HG03521 (cell line): Measurements from ENCODE around the gene TK2.
"Not testable (repeated sequence)": the region's sequence is repeated elsewhere in the genome, so short reads cannot be mapped to it uniquely, and the experiment has no call there.

Experiments used
- ATAC-seq: cut with Tn5 transposase; IDR thresholded peaks from one replicate; pipeline ENCODE4 v1.9.1; 2021; ENCODE audit warnings: mild to moderate bottlenecking, moderate library complexity; ENCODE audit not compliant: unreplicated experiment

Gene TK2

DNA sequence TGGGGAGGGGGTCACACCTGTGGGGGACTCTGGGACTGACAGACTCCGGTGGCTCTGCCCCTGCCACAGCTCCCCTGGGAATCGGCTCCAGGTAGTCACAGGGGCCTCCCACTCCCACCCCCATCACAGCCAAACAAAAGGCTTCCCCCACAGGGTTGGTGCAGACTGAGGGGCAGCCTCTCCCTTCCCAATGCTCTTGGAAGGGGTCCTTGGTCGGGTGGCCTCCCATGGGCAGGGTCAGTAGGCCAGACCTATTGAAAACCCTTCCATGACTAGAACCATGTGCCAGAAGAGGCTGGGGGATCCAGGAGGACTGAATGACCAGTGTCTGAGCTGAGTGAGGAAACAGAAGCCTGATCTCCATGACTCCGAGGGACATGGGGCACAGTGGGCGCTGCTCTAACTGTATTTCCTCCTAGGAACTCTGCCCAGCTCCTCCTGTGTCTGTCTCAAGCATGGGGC lies 28.6 kb downstream of the TK2 start:
- ATAC-seq: no peak

DNA sequence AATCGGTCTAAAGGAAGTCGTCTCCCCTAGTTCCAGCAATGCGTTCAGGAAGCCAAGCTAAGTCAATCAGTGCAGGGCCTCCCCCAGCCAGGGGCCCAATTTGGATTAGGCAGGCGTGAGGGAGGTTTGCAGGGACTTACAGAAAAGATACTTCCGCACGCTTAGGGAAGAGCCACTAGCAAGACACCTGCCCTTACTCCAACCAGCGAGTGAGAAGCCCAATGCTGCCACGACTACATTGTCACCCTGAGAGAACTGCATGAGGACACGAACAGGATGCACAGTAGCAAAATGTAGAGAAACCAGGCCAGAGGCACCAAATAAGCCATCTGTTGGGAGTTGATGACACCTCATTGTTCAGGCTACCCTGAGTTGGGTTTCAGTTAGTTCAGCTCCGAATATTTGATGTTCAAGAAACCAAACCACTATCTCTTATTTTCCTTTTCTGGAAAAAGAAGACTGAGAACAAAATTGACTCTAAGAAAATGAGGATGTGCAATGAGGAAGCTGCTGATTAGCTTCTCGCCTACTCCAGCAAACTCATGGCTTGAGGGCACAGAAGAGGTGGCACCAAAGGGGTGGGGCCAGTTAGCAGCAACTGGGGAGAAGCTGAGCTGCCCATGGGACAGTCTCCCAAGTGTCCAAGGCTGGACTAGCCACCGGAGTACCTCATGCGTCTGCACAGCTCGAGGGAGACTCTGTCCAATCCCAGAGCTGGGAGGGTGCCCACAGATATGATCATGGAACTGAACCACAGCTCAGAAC lies 29.3 kb downstream of the TK2 start:
- ATAC-seq: no peak

DNA sequence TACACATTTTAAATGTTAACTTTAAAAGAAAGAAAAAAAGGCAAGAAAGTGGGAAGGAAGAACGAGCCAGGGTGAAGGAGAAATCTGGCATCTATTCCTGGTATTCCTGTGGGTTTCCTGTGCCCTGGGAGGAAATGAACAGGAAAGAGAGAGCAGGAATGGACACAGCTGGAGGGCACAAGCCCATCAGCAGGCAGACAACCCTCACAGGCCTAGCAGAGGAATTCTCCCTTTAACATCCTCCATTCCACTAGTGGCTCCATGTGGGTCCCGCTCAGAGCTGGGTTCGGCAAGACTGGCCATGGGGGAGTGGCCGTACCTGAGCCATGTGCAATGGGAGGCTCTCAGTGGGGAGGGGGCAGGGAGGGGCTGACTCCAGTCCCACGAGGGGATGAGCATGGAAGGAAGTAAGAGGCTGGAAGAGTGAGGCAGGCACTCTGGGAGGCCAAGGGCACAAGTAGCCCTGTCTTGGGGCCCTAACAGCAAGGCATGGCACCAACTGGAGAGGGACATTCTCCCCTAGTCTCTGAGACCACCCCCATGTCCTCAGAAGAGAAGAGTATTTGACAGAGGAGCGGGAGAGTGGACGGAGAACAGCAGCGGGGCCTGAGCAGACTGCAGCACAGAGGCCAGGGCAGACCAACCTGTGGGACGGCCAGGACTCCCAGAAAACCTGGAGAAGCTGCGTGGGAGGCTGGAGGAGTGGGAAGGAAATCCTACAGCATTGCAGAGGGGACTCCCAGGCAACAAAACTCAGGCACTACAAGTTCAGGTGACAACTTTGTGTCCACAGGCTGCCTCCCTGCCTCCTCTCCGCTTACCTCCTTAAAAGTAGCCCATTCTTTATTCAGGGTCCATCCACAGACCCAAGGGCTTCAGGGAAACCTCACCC lies 30.2 kb downstream of the TK2 start:
- ATAC-seq: no peak

DNA sequence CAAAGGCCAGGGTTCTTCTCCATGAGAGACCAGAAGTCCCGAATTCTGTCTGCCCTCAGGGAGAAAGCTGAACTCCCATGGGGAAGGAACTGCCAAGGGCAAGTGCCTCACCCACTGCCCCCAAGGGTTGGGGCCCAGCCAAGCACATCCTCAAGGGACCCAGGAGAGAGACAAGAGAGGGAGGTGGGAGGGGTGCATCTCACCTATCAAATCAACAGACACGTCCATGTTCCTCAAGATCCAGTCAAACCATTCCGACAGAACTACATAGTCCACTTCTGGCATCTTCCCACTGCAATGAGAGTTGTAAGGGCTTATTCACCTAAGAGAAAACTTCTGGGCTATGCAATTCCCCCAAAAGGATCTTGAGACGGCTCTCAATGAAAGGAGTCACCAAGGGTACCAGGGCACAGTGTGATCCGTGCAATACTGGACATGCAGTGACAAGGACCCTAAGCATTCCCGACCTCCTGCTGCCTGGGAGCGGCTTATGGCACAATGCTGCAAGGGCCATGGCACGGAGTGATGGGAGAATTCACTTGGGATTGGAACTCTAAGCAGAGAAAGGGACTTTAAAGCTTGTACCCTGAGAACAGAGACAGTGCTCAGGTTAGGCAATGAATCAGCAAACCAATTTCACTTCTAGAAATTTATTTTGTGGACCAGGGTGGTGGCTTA lies 32.2 kb downstream of the TK2 start:
- no peak for ATAC-seq

DNA sequence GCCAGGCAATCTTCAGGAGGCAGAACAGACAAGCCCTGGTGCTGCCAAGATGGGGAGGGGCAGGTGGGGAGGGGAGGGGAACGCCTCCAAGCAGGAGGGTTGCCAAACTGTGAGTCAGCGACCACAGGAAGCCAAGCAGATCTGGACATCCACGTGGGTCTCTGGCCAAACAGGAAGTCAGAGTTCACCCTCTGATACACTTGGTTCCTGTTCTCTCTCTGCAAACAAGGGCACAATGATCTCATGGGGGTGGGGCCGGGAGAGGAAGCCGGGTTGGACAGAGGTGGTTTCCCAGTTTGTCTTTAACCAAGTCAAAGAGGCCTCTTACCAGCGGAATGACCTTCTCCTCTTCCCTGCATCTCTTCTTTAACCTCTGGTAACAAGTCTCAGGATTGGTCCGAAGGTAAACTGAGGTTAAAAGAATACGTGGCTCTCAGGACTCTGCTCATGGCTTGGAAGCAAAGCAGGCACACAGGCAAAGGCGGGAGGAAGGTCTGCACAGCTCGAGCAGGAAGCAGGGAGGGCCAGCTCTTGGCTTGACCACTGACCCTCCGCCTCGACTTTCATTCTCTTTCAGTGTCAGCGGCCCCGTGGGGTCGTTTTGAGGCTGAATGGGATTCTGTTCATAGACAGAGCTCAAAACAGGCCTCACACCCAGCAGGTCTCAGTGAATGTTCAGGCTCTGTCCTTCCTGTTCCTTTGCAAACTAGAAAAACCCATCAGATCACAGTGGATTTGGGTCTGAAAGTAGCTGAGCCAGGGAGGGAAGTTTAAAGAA lies 32.9 kb downstream of the TK2 start:
- peak; percentile 96 for ATAC-seq

DNA sequence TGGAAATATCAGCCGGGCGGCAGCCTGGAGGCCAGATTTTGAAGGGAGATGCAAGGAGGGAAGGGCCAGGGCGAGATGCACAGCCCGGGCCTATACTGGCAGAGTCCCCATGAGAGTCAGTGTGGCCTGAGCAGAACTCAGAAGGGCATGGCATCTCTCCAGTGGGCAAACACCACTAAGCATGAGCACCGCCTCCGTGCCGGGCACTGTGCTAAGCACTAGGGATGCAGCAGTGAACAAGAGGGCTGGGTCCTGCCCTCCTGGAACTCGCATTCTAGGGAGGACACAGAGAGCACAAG lies 33.5 kb downstream of the TK2 start:
- no peak for ATAC-seq

DNA sequence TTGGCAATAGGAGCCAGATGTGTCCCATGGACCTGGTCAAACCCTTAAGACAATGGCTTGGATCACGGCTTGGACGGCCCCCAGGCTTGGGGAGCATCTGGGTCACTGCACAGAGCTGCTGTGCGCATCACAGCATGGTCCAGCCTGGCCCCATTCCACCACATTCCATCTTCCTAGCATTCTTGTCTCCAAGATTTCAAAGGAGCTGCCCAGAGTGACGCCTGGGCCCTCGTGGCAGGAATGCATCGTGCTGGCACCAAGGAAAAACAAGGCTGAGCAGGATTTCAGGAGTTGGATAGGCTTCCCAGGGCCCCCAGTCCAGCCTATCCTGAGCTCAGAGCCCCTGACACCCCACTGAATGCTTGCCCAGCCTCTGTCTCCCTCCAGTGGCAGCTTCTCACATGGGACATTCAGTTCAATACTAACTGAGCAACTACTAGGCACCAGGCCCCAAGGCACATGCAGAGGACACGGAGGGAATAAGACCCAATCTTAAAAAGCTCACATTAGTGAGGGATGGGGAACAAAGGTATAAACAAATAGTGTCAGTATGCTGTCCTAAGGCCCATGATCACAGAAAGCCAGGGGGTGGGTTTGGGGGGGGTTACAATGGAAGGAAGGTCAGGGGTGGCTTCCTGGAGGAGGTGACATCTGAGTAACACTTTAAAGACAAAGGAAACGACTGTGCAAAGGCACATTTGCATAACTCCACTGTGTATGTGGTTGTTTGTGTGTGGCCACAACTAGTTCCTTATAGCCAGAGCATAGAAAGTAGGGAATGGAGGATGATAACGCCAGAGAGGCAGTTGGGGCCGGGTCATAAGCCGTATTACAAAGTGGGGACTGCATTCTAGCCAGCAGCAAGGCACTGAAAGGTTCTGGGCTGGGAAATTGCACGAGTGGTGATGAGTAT lies 34.1 kb downstream of the TK2 start:
- no peak for ATAC-seq

DNA sequence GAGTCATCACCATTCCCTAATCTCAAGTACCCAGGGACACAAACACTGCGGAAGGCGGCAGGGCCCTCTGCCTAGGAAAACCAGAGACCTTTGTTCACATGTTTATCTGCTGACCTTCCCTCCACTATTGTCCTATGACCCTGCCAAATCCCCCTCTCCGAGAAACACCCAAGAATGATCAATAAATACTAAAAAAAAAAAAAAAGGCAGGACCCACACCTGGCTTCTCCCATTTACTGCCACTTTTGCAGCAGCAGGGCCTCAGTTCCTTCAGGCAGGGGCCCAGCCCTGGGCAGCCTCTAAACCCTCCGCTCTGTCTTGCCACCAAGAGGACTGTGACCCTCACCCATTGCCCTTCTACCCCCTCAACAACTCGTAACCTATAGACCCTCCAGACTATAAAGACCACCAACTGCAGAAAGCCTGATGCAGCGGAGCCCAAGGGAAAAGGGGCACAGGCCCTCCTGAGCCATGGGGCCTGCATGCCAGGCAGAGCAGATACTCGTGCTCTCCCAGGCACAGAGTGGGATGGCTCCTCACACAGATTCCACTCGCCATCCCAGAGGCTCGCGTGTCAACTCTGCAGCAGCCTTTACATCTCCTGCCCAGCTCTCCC lies 34.8 kb downstream of the TK2 start:
- ATAC-seq: not testable (repeated sequence)

DNA sequence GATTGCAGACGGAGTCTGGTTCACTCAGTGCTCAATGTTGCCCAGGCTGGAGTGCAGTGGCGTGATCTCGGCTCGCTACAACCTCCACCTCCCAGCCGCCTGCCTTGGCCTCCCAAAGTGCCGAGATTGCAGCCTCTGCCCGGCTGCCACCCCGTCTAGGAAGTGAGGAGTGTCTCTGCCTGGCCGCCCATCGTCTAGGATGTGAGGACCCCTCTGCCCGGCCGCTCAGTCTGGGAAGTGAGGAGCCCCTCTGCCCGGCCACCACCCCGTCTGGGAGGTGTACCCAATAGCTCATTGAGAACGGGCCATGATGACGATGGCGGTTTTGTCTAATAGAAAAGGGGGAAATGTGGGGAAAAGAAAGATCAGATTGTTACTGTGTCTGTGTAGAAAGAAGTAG lies 35.5 kb downstream of the TK2 start:
- ATAC-seq: not testable (repeated sequence)

DNA sequence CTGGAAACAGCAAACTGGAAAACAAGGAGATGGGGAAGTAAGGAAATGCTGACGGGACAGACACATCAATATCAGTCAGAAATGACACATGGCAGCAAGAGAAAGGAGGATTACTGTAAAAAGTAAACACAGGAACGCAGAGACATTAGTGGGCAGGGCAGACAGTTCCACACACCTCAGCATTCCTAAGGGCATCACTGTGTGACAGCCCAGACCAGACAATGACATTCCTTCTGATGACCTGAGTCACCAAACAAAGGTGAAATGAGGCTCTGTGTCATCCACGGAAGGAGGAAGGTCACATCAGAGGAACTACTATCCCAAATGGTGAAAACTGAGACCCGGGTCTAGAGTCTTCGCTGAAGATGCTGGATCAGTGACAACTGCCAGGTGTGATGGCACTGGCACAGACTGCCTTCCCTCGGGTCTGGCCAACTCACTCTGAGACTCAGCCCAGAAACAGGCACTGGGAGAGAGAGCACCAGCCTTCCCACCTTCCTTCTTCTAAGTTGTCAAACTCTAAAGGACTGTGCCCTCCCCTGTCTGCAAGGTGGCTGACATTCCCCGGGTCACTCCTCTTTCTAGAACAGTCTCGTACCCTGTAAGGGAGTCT lies 36.7 kb downstream of the TK2 start:
- ATAC-seq: no peak

DNA sequence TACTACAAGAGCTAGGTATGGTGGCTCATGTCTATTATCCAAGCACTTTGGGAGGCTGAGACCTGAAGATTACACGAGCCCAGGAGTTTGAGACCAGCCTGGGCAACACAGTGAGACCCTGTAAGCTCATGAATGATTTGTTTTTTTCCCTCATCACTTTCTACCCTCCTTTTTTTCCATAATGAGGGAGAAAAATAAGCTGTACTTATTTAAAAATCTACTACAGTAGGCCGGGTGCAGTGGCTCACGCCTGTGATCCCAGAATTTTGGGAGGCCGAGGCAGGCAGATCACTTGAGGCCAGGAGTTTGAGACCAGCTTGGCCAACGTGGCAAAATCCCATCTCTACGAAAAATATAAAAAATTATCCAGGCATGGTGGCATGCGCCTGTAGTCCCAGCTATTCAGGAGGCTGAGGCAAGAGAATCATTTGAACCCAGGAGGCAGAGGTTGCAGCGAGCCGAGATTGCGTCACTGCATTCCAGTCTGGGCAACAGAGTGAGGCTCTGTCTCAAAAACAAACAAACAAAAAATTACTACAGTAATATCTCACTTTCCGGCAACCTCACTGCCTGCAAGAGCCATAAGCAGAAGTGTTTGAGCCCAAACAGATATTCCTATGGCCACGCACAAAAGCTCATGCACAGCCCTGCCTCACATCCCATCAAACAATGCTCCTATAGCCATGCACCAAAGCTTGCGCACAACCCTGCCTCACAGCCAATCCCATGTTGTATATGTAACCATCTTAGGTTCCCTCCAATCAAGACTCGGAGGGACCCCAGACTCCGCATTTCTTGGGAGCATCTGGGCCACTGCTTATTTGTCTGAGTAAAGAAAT lies 37.4 kb downstream of the TK2 start:
- ATAC-seq: no peak

DNA sequence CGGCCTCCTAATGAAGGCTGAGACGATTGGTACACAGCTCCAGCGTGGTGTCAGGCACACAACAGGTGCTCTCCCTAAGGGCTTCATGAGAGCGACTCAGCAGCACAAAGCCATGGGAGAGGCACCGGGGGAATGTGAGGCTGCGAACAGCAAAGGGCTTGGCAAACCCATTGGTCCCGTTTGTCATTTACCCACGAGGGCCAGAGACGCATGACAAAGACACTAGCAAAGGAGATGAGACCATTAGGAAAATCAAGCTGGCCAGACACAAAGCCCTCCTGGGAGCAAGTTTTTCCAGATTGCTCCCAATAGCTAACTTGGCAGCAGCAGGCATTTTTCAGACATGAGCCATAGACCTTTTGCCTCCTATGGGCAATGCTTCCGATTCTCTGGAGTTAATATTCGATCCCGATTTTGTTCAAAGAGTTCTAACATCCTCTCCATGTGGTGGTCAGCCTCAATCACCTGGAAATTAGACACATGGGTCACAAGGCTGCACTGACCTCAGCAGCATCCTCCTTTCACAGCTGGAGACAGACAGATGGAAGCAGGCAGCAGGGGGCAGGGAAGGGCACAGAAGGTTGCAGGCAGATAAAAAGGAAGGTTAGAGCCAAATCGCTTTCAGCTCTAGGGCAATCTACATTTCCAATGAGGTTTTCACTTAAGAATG lies 38.2 kb downstream of the TK2 start:
- no peak for ATAC-seq

DNA sequence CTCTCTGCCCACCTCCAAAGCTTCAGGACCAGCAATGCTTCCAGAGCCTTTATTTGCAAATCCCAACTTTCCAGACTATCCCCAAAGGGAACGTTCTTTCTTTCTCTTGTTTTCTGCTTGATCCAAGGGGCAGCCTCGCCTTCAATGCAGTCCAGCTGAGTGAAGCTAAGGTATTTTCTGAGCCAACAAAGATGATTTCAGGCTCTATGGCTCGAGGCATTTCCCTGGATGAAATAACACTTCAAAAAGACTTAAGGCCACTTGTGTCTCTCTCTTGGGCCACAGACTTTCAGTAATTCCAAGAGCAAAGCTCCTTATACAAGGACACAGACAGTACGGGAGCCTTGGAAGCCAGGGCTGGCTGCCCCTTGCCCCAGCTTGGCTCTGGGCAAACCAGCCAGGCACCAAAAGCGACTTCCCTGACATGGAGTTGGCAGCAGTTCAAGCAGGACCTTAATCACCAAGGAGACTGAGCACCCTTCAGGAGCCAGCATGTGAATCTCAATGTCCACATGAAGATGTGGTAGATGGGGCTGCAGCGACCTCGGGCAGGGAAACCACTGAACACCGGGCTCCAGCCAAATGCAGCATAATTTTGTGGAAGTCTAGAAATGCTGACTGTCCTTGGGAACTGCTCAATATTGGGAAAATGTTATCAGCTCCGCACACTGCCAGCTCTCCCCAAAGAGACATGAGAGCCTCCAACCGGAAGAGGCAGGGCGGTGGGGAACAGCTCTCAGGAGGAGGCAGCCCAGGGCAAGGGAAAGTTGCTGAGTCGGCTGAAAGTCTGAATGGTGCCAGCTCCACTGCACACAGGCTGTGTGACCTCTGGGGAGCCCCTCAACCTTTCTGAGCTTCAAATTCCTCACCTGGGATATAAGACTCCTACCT lies 39.0 kb downstream of the TK2 start:
- ATAC-seq: no peak

DNA sequence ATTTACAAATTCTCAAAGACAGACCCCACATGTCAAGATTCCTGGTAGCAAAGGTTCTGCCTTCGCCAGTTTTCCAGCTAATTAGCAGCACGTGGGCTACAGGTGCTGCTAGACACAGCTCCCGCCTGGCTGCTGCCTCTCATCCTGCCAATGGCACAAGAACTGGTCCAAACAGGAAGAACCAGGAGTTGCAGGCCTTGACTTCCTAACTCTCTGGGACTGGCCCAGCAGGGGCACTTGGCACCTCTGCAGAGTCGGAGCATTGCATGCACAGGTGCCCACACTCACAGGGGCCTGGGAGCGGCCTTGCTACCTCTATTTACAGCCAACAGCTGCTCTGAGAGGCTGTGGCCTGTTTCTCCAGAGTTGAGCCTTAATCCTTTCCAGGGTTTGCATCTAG lies 39.6 kb downstream of the TK2 start:
- ATAC-seq: no peak

DNA sequence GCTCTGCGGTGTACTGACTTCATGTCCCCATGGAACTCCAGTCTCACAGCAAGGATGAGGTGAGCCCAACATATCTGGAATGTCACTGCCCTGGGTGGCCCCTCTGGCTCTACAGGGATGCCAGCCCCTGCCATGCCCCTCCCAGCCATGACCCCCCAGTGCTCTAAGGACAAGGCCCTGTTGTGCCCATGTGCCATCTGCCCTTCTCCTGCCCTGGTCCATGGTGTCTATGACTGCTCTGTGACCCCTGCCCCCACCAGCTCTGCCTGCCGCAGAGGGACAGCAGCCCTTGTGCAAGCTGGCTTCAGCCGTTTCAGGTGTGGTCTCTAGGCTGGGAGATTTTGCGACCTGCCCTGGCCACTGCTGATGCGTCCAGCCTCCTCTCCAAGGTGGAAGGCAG lies 40.3 kb downstream of the TK2 start:
- ATAC-seq: no peak

DNA sequence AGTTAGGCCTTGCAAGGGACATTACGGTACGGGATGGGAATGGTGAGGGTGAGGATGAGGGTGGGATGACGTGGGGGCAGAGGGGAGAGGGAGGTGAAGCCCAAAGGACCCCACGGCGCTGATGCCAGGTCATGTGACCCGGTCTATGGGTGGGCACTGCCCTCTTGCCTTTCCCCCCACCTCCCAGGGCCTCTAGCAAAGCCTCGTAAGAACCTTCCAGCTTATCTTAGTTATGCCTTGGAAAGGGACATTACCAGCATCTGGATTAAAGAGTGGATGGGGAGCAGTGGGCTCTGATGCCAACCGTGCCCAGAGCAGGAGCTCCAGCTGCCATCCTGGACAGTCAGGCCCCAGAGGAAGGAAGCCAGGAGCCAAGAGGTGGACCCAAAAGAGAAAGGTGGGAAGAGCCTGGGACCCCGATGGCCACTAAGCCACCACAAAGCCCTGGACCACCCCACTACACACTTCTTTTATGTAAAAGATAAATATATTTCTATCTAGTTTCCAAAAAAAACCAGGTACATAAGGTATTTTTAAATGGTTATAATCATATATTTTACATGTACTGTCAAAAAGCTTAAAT lies 40.9 kb downstream of the TK2 start:
- no peak for ATAC-seq
